ENCODE results near the gene RBL2. TPM values are rescaled to one million over a fixed set of nuclear protein-coding genes. Genes with fewer than 3 reads are reported as not detected.
"Not testable (repeated sequence)": the region's sequence is repeated elsewhere in the genome, so short reads cannot be mapped to it uniquely, and the experiment has no call there.

The RBL2 gene
- total RNA-seq = 10 to 100 TPM; 54.4 to 97.4 (median 80.1) TPM

GRCh38 chr16:53434377-53435065 is at the start of gene RBL2:
Gene RBL2, plus strand, starts transcription at chr16:53434471. Its CDS starts 86 bp downstream, at chr16:53434557.
- DNase-seq (ENCODE audit: low spot score) (peak; percentile 36), ATAC-seq (ENCODE audit: low FRiP score) (peak; percentile 80)
- no peak for TF ChIP-seq CTCF (IDR thresholded peaks at IDR 0.05)

- not testable (repeated sequence) for DNase-seq (ENCODE audit: low spot score); ATAC-seq (ENCODE audit: low FRiP score)
These were observed 49.7 kb upstream of the RBL2 start for GRCh38 chr16:53384610-53385009.

- DNase-seq (ENCODE audit: low spot score) = no peak
- TF ChIP-seq CTCF (IDR thresholded peaks at IDR 0.05) = no peak
- ATAC-seq (ENCODE audit: low FRiP score) = no peak
These were observed 29.3 kb upstream of the RBL2 start for GRCh38 chr16:53404959-53405358.

- no peak for TF ChIP-seq CTCF (IDR thresholded peaks at IDR 0.05)
- ATAC-seq (ENCODE audit: low FRiP score) = no peak
These were observed 21.7 kb upstream of the RBL2 start for GRCh38 chr16:53412549-53412948.

GRCh38 chr16:53413864-53414263 is 20.4 kb upstream of the RBL2 start:
- DNase-seq (ENCODE audit: low spot score) (no peak), ATAC-seq (ENCODE audit: low FRiP score) (no peak)
- TF ChIP-seq CTCF (IDR thresholded peaks at IDR 0.05) = no peak

More at GRCh38 chr16:53412549-53412948, 21.7 kb upstream of the RBL2 start:
- no peak for DNase-seq (ENCODE audit: low spot score)

- no peak for DNase-seq (ENCODE audit: low spot score)
- no peak for ATAC-seq (ENCODE audit: low FRiP score)
- no peak for TF ChIP-seq CTCF (IDR thresholded peaks at IDR 0.05)
These were observed 19.9 kb upstream of the RBL2 start for GRCh38 chr16:53414381-53414780.

GRCh38 chr16:53415504-53415903 is 18.8 kb upstream of the RBL2 start:
- ATAC-seq (ENCODE audit: low FRiP score) = no peak
- TF ChIP-seq CTCF (IDR thresholded peaks at IDR 0.05) = no peak

More at GRCh38 chr16:53415504-53415903, 18.8 kb upstream of the RBL2 start:
- no peak for DNase-seq (ENCODE audit: low spot score)

Measured in omental fat pad (tissue), 4 donors.